ENCODE data around the gene TLL1. TPM values are rescaled to one million over a fixed set of nuclear protein-coding genes. Genes with fewer than 3 reads are reported as not detected.

Gene TLL1
- total RNA-seq, 1 experiment from 2014 or later: 0.63 TPM

GRCh38 chr4:166039822-166040221 lies 166.8 kb downstream of the TLL1 start (continued):
- TF ChIP-seq PREB (CRISPR knock-in tag; IDR thresholded peaks at IDR 0.05; ENCODE audit: borderline replicate concordance): no peak
- no peak for TF ChIP-seq ARID4B (CRISPR knock-in tag; IDR thresholded peaks at IDR 0.05; ENCODE audit: borderline replicate concordance)
- TF ChIP-seq ZBTB21 (CRISPR knock-in tag; IDR thresholded peaks at IDR 0.05; ENCODE audit: borderline replicate concordance): no peak
- TF ChIP-seq NR2C2 (CRISPR knock-in tag; IDR thresholded peaks at IDR 0.05): no peak
- TF ChIP-seq ZNF263 (CRISPR knock-in tag; IDR thresholded peaks at IDR 0.05; ENCODE audit: low read depth): no peak
- TF ChIP-seq MXD4 (CRISPR knock-in tag; IDR thresholded peaks at IDR 0.05; ENCODE audit: borderline replicate concordance): no peak
- no peak for TF ChIP-seq ZNF138 (CRISPR knock-in tag; conservative IDR thresholded peaks at IDR 0.05)
- no peak for TF ChIP-seq ATF6 (CRISPR knock-in tag; IDR thresholded peaks at IDR 0.05)
- no peak for TF ChIP-seq ZNF232 (CRISPR knock-in tag; IDR thresholded peaks at IDR 0.05)
- no peak for TF ChIP-seq IRF1 (CRISPR knock-in tag; IDR thresholded peaks at IDR 0.05)

- no peaks in the 10 kb centered on the region for H3K27me3 Mint-ChIP-seq (ENCODE audit: low read depth)
- ATAC-seq (no peak), DNase-seq (ENCODE audit: low spot score) (no peak)
- H3K4me1 Mint-ChIP-seq: peaks cover 10% of the 10 kb centered on the region
- H3K4me3 Mint-ChIP-seq: no peak overlapping the region
- H3K27ac Mint-ChIP-seq: no peak overlapping the region
- ChIA-PET CTCF (interaction anchor here (1.5 kb wide), 1 partner anchor 549 kb away, joined by 7 read pairs; no protein-coding TSS in a partner anchor), POLR2A (no interaction called here)
- no peaks in the 10 kb centered on the region for H3K36me3 Mint-ChIP-seq
- H3K9me3 Mint-ChIP-seq: no peaks in the 10 kb centered on the region
- TF ChIP-seq ATF3 (CRISPR knock-in tag; conservative IDR thresholded peaks at IDR 0.05): no peak
- TF ChIP-seq ZNF532 (CRISPR knock-in tag; IDR thresholded peaks at IDR 0.05; ENCODE audit: borderline replicate concordance): no peak
- TF ChIP-seq FOXP4 (CRISPR knock-in tag; IDR thresholded peaks at IDR 0.05): no peak
- no peak for TF ChIP-seq TEAD1 (CRISPR knock-in tag; IDR thresholded peaks at IDR 0.05)
- TF ChIP-seq ATF2 (CRISPR knock-in tag; IDR thresholded peaks at IDR 0.05; ENCODE audit: borderline replicate concordance, low read depth): no peak
- TF ChIP-seq CBFB (CRISPR knock-in tag; IDR thresholded peaks at IDR 0.05; ENCODE audit: low read depth): no peak
- no peak for TF ChIP-seq ATF6 (CRISPR knock-in tag; IDR thresholded peaks at IDR 0.05)
Measured at GRCh38 chr4:166042510-166043055, 169.5 kb downstream of the TLL1 start.

Data from WTC11 (cell line).